Stimulated activated naive CD8-positive, alpha-beta T cell treated with anti-CD3 and anti-CD28 coated beads, Interleukin-15, Interleukin-2, amounts not matched to agents 100 ng/mL and 50 ng/mL, for 24 hours (primary cell): Measurements from ENCODE around the gene C11orf52.
"Not testable (repeated sequence)": the region's sequence is repeated elsewhere in the genome, so short reads cannot be mapped to it uniquely, and the experiment has no call there.

Experiments used
- H3K27ac Mint-ChIP-seq: one replicate; pipeline ENCODE4 v1.8.0; 2021; ENCODE audit warnings: mild to moderate bottlenecking, mixed read lengths
- H3K27me3 Mint-ChIP-seq: one replicate; pipeline ENCODE4 v1.8.0; 2021; ENCODE audit warnings: mixed read lengths
- H3K36me3 Mint-ChIP-seq: one replicate; pipeline ENCODE4 v1.8.0; 2021; ENCODE audit warnings: low read depth, mixed read lengths
- H3K4me1 Mint-ChIP-seq: one replicate; pipeline ENCODE4 v1.8.0; 2021; ENCODE audit warnings: low read depth, mixed read lengths
- H3K4me3 Mint-ChIP-seq: one replicate; pipeline ENCODE4 v1.8.0; 2021; ENCODE audit warnings: mild to moderate bottlenecking, mixed read lengths
- H3K9me3 Mint-ChIP-seq: one replicate; pipeline ENCODE4 v1.8.0; 2021; ENCODE audit warnings: mixed read lengths

Gene C11orf52, protein sequence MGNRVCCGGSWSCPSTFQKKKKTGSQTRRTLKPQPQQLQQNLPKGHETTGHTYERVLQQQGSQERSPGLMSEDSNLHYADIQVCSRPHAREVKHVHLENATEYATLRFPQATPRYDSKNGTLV

GRCh38 chr11:111918390-111919256 is at the start of gene C11orf52:
TSS of gene C11orf52 (plus strand) at chr11:111918913. CDS start at chr11:111918973, 60 bp downstream.
- Mint-ChIP-seq H3K4me3 (no peak within 1 kb of the TSS), H3K9me3 (no peaks in the 10 kb centered on the region), H3K27ac (no peak within 1 kb of the TSS), H3K27me3 (peaks cover 37% of the 10 kb centered on the region), H3K4me1 (peaks cover 5% of the 10 kb centered on the region), H3K36me3 (no peaks in the 10 kb centered on the region)

DNA sequence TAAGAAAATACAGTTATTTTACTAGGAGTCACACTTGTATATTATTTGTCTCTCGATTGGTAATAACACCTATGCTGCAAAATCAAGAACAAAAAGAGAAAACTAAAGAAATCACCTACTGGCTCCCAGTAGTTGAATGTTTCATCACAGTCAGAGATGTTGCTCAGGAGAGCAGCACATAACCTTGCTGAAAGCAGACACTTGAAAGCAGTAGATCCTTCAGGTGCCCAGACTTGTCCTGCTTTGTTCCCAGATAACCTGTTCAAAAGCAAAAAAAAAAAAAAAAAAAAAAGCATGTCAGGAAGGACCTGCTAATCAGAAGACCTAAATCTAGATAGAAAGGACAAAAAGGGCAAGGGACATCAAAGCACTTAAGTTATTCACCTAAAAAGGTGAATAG is 48.6 kb upstream of the C11orf52 start:
- H3K4me3 Mint-ChIP-seq = peak overlapping the region; percentile 93
- peaks cover 39% of the 10 kb centered on the region for H3K36me3 Mint-ChIP-seq
- H3K27me3 Mint-ChIP-seq = no peaks in the 10 kb centered on the region
- H3K27ac Mint-ChIP-seq = no peak overlapping the region
- no peaks in the 10 kb centered on the region for H3K9me3 Mint-ChIP-seq
- H3K4me1 Mint-ChIP-seq = peaks cover 14% of the 10 kb centered on the region

DNA sequence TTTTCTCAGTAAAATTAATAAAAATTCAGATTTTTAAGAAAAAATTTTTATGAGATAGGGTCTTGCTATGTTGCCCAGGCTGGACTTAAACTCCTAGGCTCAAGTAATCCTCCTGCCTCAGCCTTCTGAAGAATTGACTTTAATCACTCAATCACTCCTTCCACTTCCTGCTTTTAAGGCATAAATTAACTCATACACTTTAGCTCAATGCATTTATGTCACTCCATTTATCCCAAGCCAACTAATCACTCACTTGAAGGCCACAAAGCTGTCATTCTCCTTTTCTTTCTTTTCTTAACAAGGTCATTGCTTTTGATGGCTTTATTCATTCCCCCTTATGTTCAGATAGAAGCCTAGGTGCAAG is 48.2 kb upstream of the C11orf52 start:
- Mint-ChIP-seq H3K27me3 (no peaks in the 10 kb centered on the region), H3K36me3 (peaks cover 38% of the 10 kb centered on the region), H3K27ac (peak overlapping the region; percentile 87), H3K4me1 (peaks cover 14% of the 10 kb centered on the region), H3K9me3 (no peaks in the 10 kb centered on the region), H3K4me3 (peak overlapping the region; percentile 93)

DNA sequence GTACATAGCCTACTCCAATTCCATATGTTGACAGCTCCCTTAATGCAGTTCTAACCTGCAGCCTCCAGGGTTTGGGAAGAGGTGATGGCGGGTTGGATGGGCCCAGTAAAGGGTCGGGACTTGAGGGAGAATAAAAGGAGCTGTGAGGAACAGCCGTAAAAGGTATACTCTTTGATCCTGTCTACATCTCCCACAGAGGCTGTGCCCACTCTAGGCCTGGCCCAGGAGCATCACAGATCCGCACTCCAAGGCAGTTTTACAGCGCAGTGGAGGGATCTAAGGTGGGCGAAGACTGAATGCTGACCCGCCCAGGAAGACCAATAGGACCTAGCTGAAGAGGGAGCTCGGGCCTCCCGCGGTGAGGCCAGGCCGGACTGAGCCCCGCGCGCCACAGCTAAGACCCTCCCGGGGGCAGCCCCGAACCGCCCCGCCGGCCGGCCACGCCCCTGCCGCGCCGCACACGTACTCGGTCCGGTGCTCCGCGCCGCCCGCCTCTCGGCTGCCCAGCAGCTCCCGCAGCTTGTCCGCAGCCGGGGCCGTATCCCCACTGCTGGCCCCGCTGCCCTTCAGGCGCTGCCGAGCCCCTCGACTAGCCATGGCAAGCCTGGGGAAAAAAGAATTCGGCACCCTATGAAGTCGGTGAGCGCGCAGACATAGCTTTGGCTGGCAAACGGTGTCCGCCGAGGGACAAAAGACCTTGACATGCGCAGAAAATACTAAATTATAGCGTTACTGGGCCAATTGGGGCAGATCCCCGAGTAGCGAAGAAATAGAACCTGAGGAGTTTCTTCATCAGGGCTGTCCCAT is 47.6 kb upstream of the C11orf52 start, which contains the start of gene ALG9:
Gene ALG9, minus strand, starts transcription at position 696 of the 807 bp plus-strand sequence. Its CDS starts 99 bp downstream, at position 597.
- H3K36me3 Mint-ChIP-seq = peaks cover 36% of the 10 kb centered on the region
- peak within 1 kb of the TSS; percentile 93 for H3K4me3 Mint-ChIP-seq
- H3K9me3 Mint-ChIP-seq = no peaks in the 10 kb centered on the region
- H3K4me1 Mint-ChIP-seq = peaks cover 14% of the 10 kb centered on the region
- peak within 1 kb of the TSS; percentile 87 for H3K27ac Mint-ChIP-seq
- no peaks in the 10 kb centered on the region for H3K27me3 Mint-ChIP-seq

DNA sequence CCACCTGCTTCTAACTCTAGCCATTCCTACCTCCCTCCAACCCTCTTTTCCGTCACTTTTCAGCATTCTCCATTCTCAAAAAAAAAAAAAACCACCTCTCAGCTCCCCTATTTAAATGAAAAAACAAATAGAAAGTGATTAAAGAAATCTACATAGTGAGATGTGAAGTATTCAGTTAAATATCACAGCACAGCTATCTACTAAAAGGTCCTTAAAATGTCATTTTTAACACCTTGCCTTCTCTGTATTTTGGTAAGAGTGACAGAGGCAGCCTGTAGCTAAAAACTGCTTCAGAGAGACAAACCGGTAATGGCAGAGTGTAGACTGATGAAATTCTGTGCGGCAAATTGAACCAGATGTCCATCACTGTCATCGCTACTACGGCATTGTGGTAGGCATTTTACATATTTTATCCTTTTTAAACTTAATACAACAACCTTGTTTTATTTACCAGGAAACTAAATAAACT is 47.0 kb upstream of the C11orf52 start:
- Mint-ChIP-seq H3K9me3 (no peaks in the 10 kb centered on the region), H3K36me3 (peaks cover 33% of the 10 kb centered on the region), H3K27me3 (no peaks in the 10 kb centered on the region), H3K27ac (peak overlapping the region; percentile 86), H3K4me1 (peaks cover 15% of the 10 kb centered on the region), H3K4me3 (peak overlapping the region; percentile 93)

DNA sequence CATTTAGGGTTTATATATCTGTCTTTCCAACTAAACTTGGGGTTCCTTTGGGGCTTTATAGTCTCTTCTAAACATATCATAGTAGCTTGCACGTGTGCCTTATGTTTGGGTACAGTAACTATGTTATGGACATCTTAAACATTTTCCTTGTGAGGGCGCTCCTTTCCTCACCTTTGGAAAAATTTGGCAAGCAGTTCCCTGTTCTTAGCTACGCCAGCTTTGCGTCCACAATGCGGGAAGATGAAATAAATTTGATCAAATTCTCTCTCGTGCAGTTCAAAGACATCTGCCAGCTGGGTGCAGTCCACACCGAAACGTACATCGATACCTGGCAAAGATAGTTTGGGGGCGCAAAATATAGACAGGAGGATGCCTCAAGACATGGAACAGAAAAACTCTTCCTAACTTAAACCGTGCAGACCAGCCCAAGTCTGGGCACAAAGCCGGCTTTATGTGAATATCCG is 40.3 kb upstream of the C11orf52 start:
- peaks cover 28% of the 10 kb centered on the region for H3K4me1 Mint-ChIP-seq
- no peaks in the 10 kb centered on the region for H3K27me3 Mint-ChIP-seq
- peaks cover 32% of the 10 kb centered on the region for H3K36me3 Mint-ChIP-seq
- H3K4me3 Mint-ChIP-seq = peak overlapping the region; percentile 92
- H3K9me3 Mint-ChIP-seq = no peaks in the 10 kb centered on the region
- H3K27ac Mint-ChIP-seq = peak overlapping the region; percentile 99

GRCh38 chr11:111878849-111879636 is 39.7 kb upstream of the C11orf52 start, which contains the start of the genes CFAP68 and FDXACB1:
TSS of gene CFAP68 (plus strand) at chr11:111879541. CDS start at chr11:111879561, 20 bp downstream.
TSS of gene FDXACB1 (minus strand) at chr11:111879165. CDS start at chr11:111879132, 33 bp downstream.
- Mint-ChIP-seq H3K9me3 (no peaks in the 10 kb centered on the region), H3K4me1 (peaks cover 28% of the 10 kb centered on the region), H3K27ac (peak within 1 kb of the TSS; percentile 99), H3K4me3 (peak within 1 kb of the TSS; percentile 92), H3K36me3 (peaks cover 36% of the 10 kb centered on the region), H3K27me3 (no peaks in the 10 kb centered on the region)

DNA sequence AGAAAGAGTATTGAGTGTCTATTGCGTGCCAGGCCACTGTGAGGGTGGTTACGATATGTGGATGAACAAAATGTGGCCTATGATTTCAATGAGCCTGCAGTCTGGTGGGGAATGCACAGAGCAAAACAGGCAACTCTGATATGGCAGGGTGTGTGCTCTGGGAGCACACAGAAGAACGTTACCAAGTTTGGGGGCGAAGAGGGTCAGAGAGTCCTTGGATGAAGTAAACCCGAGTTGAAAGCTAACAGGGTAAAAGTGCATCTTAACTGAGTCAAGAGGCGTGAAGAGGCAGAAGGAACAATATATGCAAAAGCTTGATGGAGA is 39.1 kb upstream of the C11orf52 start:
- H3K27me3 Mint-ChIP-seq = no peaks in the 10 kb centered on the region
- peaks cover 28% of the 10 kb centered on the region for H3K4me1 Mint-ChIP-seq
- H3K4me3 Mint-ChIP-seq = peak overlapping the region; percentile 92
- peaks cover 36% of the 10 kb centered on the region for H3K36me3 Mint-ChIP-seq
- H3K27ac Mint-ChIP-seq = peak overlapping the region; percentile 99
- H3K9me3 Mint-ChIP-seq = no peaks in the 10 kb centered on the region

GRCh38 chr11:111882202-111882601 is 36.5 kb upstream of the C11orf52 start:
- no peak overlapping the region for H3K4me3 Mint-ChIP-seq
- no peak overlapping the region for H3K27ac Mint-ChIP-seq
- no peaks in the 10 kb centered on the region for H3K27me3 Mint-ChIP-seq
- H3K4me1 Mint-ChIP-seq = peaks cover 23% of the 10 kb centered on the region
- peaks cover 21% of the 10 kb centered on the region for H3K36me3 Mint-ChIP-seq
- H3K9me3 Mint-ChIP-seq = no peaks in the 10 kb centered on the region

- H3K36me3 Mint-ChIP-seq = peaks cover 14% of the 10 kb centered on the region
- not testable (repeated sequence) for H3K4me3 Mint-ChIP-seq, H3K27me3 Mint-ChIP-seq, H3K4me1 Mint-ChIP-seq, H3K27ac Mint-ChIP-seq, H3K9me3 Mint-ChIP-seq
These were observed 33.7 kb upstream of the C11orf52 start for GRCh38 chr11:111885053-111885452.

- Mint-ChIP-seq H3K36me3 (peaks cover 14% of the 10 kb centered on the region), H3K9me3 (no peaks in the 10 kb centered on the region)
These were observed 32.7 kb upstream of the C11orf52 start for GRCh38 chr11:111886032-111886431.

GRCh38 chr11:111886844-111887243 is 31.9 kb upstream of the C11orf52 start:
- H3K4me1 Mint-ChIP-seq = no peaks in the 10 kb centered on the region
- no peaks in the 10 kb centered on the region for H3K27me3 Mint-ChIP-seq
- no peak overlapping the region for H3K27ac Mint-ChIP-seq
- no peaks in the 10 kb centered on the region for H3K9me3 Mint-ChIP-seq
- H3K4me3 Mint-ChIP-seq = no peak overlapping the region
- peaks cover 14% of the 10 kb centered on the region for H3K36me3 Mint-ChIP-seq

More at GRCh38 chr11:111886032-111886431, 32.7 kb upstream of the C11orf52 start:
- no peak overlapping the region for H3K4me3 Mint-ChIP-seq
- no peaks in the 10 kb centered on the region for H3K27me3 Mint-ChIP-seq
- H3K27ac Mint-ChIP-seq = no peak overlapping the region
- H3K4me1 Mint-ChIP-seq = no peaks in the 10 kb centered on the region

- no peak overlapping the region for H3K4me3 Mint-ChIP-seq
- H3K36me3 Mint-ChIP-seq = no peaks in the 10 kb centered on the region
- peaks cover 6% of the 10 kb centered on the region for H3K9me3 Mint-ChIP-seq
- no peak overlapping the region for H3K27ac Mint-ChIP-seq
- H3K4me1 Mint-ChIP-seq = no peaks in the 10 kb centered on the region
- peaks cover 16% of the 10 kb centered on the region for H3K27me3 Mint-ChIP-seq
These were observed 13.3 kb upstream of the C11orf52 start for GRCh38 chr11:111905411-111905810.

DNA sequence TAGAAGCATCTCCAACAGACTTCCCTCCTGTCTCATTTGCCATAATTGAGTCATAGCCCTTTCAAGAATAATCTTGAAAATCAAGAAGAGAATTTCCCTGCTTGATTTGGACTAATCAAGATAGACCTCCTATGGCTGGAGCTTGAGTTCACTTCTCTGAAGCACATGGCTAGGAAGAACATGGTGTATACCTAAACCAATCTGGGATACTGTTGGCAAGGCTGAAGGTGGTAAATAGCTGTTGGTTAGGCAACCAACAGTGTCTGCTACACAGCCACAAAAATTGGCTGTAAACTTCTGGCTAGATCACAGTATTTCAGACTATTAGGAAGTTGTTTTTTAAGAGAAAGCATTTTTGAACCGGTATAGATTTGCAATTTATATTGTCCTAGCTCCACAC is 12.0 kb upstream of the C11orf52 start:
- no peak overlapping the region for H3K27ac Mint-ChIP-seq
- H3K27me3 Mint-ChIP-seq = peaks cover 27% of the 10 kb centered on the region
- no peaks in the 10 kb centered on the region for H3K36me3 Mint-ChIP-seq
- H3K4me1 Mint-ChIP-seq = no peaks in the 10 kb centered on the region
- H3K4me3 Mint-ChIP-seq = no peak overlapping the region
- H3K9me3 Mint-ChIP-seq = peaks cover 6% of the 10 kb centered on the region
